K562 (cell line): ENCODE measurements around the gene TRERF1. TPM values are rescaled to one million over a fixed set of nuclear protein-coding genes. Genes with fewer than 3 reads are reported as not detected.

Experiments used
- ARID1B ChIP-seq: fragments of 450-650 bp; IDR thresholded peaks from 2 replicates; pipeline ENCODE4 v1.6.1; 2016; ENCODE audit warnings: antibody characterized with exemption, mild to moderate bottlenecking, inconsistent platforms
- BMI1 ChIP-seq: fragments of 150-350 bp; IDR thresholded peaks from 2 replicates; pipeline ENCODE4 v1.6.1; 2014; ENCODE audit warnings: low read length
- CBFA2T2 ChIP-seq: fragments of 450-650 bp; conservative IDR thresholded peaks from 2 replicates; pipeline ENCODE4 v1.6.1; 2017; ENCODE audit warnings: mild to moderate bottlenecking
- DPF2 ChIP-seq: fragments of 450-650 bp; IDR thresholded peaks from 2 replicates; pipeline ENCODE4 v1.6.1; 2016
- FOSL1 ChIP-seq: fragments of 200-800 bp; sonication (Bioruptor generic); conservative IDR thresholded peaks from 2 replicates; pipeline ENCODE4 v1.6.1; 2016; ENCODE audit warnings: missing genetic modification characterization, missing compliant biosample characterization
- FOXJ3 ChIP-seq: sonication (generic); formaldehyde crosslinking; IDR thresholded peaks from 2 replicates; pipeline ENCODE4 v1.4.0; 2020; ENCODE audit warnings: mild to moderate bottlenecking, missing genetic modification reagents
- HDAC2 ChIP-seq: fragments of 450-650 bp; IDR thresholded peaks from 2 replicates; pipeline ENCODE4 v1.6.1; 2016; ENCODE audit warnings: mild to moderate bottlenecking
- JUND ChIP-seq, 2 experiments: IDR thresholded peaks; 2 replicates in 1 of 2; 3 replicates in 1 of 2; pipeline ENCODE4 v1.6.1; 2011; ENCODE audit warnings: borderline replicate concordance in 2 of 2, low read depth in 2 of 2, low read length in 2 of 2, improper control_type of control experiment in 1 of 2, missing biosample characterization in 1 of 2, missing genetic modification characterization in 1 of 2, missing genetic modification reagents in 1 of 2
- KDM2B ChIP-seq: fragments of 250-450 bp; sonication (Bioruptor Pico); IDR thresholded peaks from 2 replicates; pipeline ENCODE4 v1.8.0; 2021; ENCODE audit warnings: mild to moderate bottlenecking, moderate library complexity
- LCOR ChIP-seq: sonication (generic); formaldehyde crosslinking; IDR thresholded peaks from 2 replicates; pipeline ENCODE4 v1.8.0; 2022; ENCODE audit warnings: mild to moderate bottlenecking, missing genetic modification reagents
- LEF1 ChIP-seq: fragments of 450-650 bp; IDR thresholded peaks from 2 replicates; pipeline ENCODE4 v1.6.1; 2016; ENCODE audit warnings: mild to moderate bottlenecking
- MEF2A ChIP-seq: IDR thresholded peaks from 2 replicates; pipeline ENCODE4 v1.6.1; 2011; ENCODE audit warnings: low read depth, mild to moderate bottlenecking, low read length, moderate library complexity; ENCODE audit not compliant: control insufficient read depth
- MYNN ChIP-seq, 2 experiments: sonication (generic); formaldehyde crosslinking in 1 of 2; IDR thresholded peaks; 2 replicates each; pipeline versions ENCODE4 v1.5.0 to v1.6.1; 2016 to 2020; ENCODE audit warnings: antibody characterized with exemption in 1 of 2, missing genetic modification reagents in 1 of 2
- POLR2AphosphoS5 ChIP-seq: IDR thresholded peaks from 2 replicates; pipeline ENCODE4 v1.6.1; 2011; ENCODE audit warnings: mild to moderate bottlenecking, low read depth, low read length, moderate library complexity; ENCODE audit not compliant: control insufficient read depth, insufficient read depth
- TAF1 ChIP-seq: IDR thresholded peaks from 2 replicates; pipeline ENCODE4 v1.6.1; 2011; ENCODE audit warnings: mild to moderate bottlenecking, low read length, moderate library complexity; ENCODE audit not compliant: insufficient read depth, control insufficient read depth, severe bottlenecking; ENCODE audit errors: extremely low read depth
- TAL1 ChIP-seq: fragments of 450-650 bp; IDR thresholded peaks from 2 replicates; pipeline ENCODE4 v1.6.1; 2016; ENCODE audit warnings: mild to moderate bottlenecking
- TEAD1 ChIP-seq, 2 experiments: fragments of 450-650 bp in 1 of 2; sonication (generic) in 1 of 2; formaldehyde crosslinking; IDR thresholded peaks; 2 replicates each; pipeline versions ENCODE4 v1.4.0 to v1.8.0; 2020 to 2022; ENCODE audit warnings: mild to moderate bottlenecking in 2 of 2, missing genetic modification reagents in 1 of 2
- ZBTB7A ChIP-seq: IDR thresholded peaks from 2 replicates; pipeline ENCODE4 v1.6.1; 2011; ENCODE audit warnings: low read depth, mild to moderate bottlenecking, low read length, moderate library complexity, borderline replicate concordance; ENCODE audit not compliant: control insufficient read depth
- ZNF143 ChIP-seq: sonication (generic); formaldehyde crosslinking; IDR thresholded peaks from 2 replicates; pipeline ENCODE4 v1.9.0; 2022; ENCODE audit warnings: mild to moderate bottlenecking, missing genetic modification reagents
- ZNF175 ChIP-seq: fragments of 200-800 bp; sonication (Bioruptor generic); IDR thresholded peaks from 2 replicates; pipeline ENCODE4 v1.6.1; 2016; ENCODE audit warnings: low read depth, mild to moderate bottlenecking, missing genetic modification characterization, missing compliant biosample characterization
- polyA plus RNA-seq, 8 experiments: library from polyadenylated mRNA; depleted of rRNA in 4 of 8; stranded (reverse) in 5 of 8; unstranded in 3 of 8; fragments of >200 nt; fragmentation: Nextera tagmentation in 2 of 8; fragmentation: Illumina TruSeq in 1 of 8; extraction: Ambion mirVana in 2 of 8; extraction: Trizol in 1 of 8; gene quantifications; 2 replicates each; pipeline versions ENCODE4 v1.2.1 to v1.2.3, GENCODE V29; 2011 to 2014; ENCODE audit warnings: inconsistent platforms in 1 of 8, missing spikeins in 1 of 8
- total RNA-seq, 7 experiments: library from RNA; depleted of rRNA in 6 of 7; stranded (reverse); fragments of >200 nt in 6 of 7; fragmentation: Illumina TruSeq in 2 of 7; extraction: Trizol in 2 of 7; gene quantifications; 2 replicates each; pipeline versions ENCODE4 v1.2.1 to v1.2.3, GENCODE V29; 2011 to 2021; ENCODE audit warnings: low replicate concordance in 1 of 7
- TF ChIP-seq, protein P1 (sequence below): sonication (generic); formaldehyde crosslinking; IDR thresholded peaks from 2 replicates; pipeline ENCODE4 v1.8.1; 2023; ENCODE audit warnings: mild to moderate bottlenecking, missing genetic modification reagents, moderate library complexity
- TF ChIP-seq, protein P2 (sequence below), 2 experiments: fragments of 200-800 bp in 1 of 2; sonication (Bioruptor generic) in 1 of 2; sonication (generic) in 1 of 2; formaldehyde crosslinking in 1 of 2; IDR thresholded peaks in 1 of 2; conservative IDR thresholded peaks in 1 of 2; 2 replicates each; pipeline versions ENCODE4 v1.5.0 to v1.6.1; 2016 to 2020; ENCODE audit warnings: missing compliant biosample characterization in 1 of 2, missing genetic modification characterization in 1 of 2, missing genetic modification reagents in 1 of 2
- TF ChIP-seq, protein P3 (sequence below): IDR thresholded peaks from 2 replicates; pipeline ENCODE4 v1.6.1; 2014; ENCODE audit warnings: antibody characterized with exemption

TRERF1 gene
- total and polyA plus RNA-seq, 9 of the 15 experiments (the other 6 are each of a cell fraction or from before 2014, with no cell fraction given): 0.04 to 0.20 (median 0.07) TPM; not detected in 3

DNA sequence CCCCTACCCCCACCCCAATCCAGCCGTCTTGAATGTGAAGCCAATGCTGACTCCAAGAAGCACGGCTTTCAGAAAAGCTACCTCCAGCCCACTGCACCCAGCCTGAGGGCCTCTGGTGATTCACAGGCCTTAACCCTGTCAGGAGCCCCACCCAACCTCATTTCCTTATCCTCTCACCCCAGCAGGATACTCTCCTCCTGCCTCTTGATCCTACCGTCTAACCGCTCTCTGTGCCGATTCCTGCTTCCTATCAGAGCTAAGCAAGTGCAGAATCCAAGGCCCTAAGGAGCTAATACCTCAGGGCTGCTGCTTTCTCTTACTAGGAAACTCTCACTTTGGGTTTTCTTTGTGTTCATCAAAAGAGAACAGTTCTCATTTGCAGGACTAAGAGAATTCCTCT lies 47.2 kb downstream of the TRERF1 start (continued):
- TF ChIP-seq, protein P1, sequence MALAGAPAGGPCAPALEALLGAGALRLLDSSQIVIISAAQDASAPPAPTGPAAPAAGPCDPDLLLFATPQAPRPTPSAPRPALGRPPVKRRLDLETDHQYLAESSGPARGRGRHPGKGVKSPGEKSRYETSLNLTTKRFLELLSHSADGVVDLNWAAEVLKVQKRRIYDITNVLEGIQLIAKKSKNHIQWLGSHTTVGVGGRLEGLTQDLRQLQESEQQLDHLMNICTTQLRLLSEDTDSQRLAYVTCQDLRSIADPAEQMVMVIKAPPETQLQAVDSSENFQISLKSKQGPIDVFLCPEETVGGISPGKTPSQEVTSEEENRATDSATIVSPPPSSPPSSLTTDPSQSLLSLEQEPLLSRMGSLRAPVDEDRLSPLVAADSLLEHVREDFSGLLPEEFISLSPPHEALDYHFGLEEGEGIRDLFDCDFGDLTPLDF (CRISPR knock-in tag): no peak
- TF ChIP-seq TAL1 (peak; percentile 31; the same call in 1 of the 2 replicates), FOXJ3 (CRISPR knock-in tag) (no peak), FOSL1 (tag) (peak; percentile 85), MEF2A (no peak), TAF1 (no peak), ZBTB7A (peak; percentile 37; the same call in 1 of the 2 replicates), POLR2AphosphoS5 (0 out of 2 replicates have a peak, but pooled peaks have one; percentile 30), LEF1 (0 out of 2 replicates have a peak, but pooled peaks have one; percentile 34), MYNN (IDR thresholded peaks at IDR 0.05) (no peak), MYNN (CRISPR knock-in tag; IDR thresholded peaks at IDR 0.05) (no peak), ARID1B (peak; percentile 60), JUND (IDR thresholded peaks at IDR 0.05; ENCODE audit: borderline replicate concordance, low read depth, low read length) (peak; percentile 51; the same call in 1 of the 2 replicates), JUND (tag; IDR thresholded peaks at IDR 0.05; ENCODE audit: borderline replicate concordance, low read depth, low read length) (no peak; the same call in 2 of the 3 replicates), HDAC2 (0 out of 2 replicates have a peak, but pooled peaks have one; percentile 16), CBFA2T2 (peak; percentile 40), ZNF175 (CRISPR knock-in tag) (0 out of 2 replicates have a peak, but pooled peaks have one; percentile 29), ZNF143 (no peak), DPF2 (peak; percentile 68; the same call in 1 of the 2 replicates), KDM2B (CRISPR knock-in tag) (no peak), TEAD1 (CRISPR knock-in tag; IDR thresholded peaks at IDR 0.05) (no peak), BMI1 (no peak), LCOR (CRISPR knock-in tag) (peak; percentile 42; the same call in 1 of the 2 replicates)
- TF ChIP-seq, protein P2, sequence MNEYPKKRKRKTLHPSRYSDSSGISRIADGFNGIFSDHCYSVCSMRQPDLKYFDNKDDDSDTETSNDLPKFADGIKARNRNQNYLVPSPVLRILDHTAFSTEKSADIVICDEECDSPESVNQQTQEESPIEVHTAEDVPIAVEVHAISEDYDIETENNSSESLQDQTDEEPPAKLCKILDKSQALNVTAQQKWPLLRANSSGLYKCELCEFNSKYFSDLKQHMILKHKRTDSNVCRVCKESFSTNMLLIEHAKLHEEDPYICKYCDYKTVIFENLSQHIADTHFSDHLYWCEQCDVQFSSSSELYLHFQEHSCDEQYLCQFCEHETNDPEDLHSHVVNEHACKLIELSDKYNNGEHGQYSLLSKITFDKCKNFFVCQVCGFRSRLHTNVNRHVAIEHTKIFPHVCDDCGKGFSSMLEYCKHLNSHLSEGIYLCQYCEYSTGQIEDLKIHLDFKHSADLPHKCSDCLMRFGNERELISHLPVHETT (CRISPR knock-in tag; conservative IDR thresholded peaks at IDR 0.05 in 1 of 2, IDR thresholded peaks at IDR 0.05 in 1 of 2): no peak
- TF ChIP-seq, protein P3, sequence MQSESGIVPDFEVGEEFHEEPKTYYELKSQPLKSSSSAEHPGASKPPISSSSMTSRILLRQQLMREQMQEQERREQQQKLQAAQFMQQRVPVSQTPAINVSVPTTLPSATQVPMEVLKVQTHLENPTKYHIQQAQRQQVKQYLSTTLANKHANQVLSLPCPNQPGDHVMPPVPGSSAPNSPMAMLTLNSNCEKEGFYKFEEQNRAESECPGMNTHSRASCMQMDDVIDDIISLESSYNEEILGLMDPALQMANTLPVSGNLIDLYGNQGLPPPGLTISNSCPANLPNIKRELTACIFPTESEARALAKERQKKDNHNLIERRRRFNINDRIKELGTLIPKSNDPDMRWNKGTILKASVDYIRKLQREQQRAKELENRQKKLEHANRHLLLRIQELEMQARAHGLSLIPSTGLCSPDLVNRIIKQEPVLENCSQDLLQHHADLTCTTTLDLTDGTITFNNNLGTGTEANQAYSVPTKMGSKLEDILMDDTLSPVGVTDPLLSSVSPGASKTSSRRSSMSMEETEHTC: no peak
